GM18519 (cell line): ENCODE data around the gene PLXNA1.

ENCODE experiments used
- ATAC-seq: cut with Tn5 transposase; IDR thresholded peaks from one replicate; pipeline ENCODE4 v1.9.1; 2021; ENCODE audit warnings: mild to moderate bottlenecking, moderate library complexity; ENCODE audit not compliant: unreplicated experiment, low FRiP score

PLXNA1 gene

GRCh38 chr3:126985132-126985985, 2.4 kb downstream of the PLXNA1 start:
- ATAC-seq = no peak

DNA sequence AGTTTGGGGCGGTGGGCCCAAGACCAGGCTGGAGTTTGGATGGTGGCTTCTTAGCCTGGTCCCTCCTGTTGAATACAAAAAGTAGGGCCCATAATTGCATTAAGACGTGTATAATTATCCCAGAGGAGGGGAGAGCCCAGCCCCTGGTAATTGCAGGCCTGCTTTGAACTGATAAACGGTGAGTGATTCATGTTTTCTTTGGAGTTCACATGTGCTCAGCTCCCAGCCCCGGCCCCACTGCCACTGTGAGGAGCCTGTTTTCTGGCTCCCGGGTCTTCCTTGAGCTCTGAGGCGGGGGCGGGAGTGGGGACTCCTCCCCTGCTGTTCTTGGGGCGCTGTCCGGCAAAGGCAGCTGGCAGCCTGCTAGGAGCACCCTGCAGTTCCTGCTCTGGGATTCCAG, 3.1 kb downstream of the PLXNA1 start:
- no peak for ATAC-seq

DNA sequence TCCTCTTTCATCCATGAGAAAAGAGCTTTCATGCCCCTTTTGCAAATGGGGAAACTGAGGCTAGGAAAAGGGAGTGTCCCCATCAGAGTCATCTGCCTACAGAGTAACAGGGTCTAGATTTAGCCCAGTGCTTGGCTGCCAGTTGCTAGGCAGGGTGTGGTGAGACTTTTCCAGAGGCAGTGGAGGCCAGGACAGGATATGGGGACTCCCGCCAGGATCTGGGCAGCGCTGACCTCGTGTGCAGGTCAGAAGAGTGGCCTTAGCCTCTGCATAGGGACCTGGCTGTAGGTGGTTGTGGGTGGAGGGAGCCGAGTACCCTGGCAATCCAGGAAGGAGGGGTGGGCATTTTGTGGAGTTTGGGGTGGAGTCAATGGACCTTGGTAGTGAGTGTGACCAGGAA, 4.2 kb downstream of the PLXNA1 start:
- ATAC-seq = no peak

DNA sequence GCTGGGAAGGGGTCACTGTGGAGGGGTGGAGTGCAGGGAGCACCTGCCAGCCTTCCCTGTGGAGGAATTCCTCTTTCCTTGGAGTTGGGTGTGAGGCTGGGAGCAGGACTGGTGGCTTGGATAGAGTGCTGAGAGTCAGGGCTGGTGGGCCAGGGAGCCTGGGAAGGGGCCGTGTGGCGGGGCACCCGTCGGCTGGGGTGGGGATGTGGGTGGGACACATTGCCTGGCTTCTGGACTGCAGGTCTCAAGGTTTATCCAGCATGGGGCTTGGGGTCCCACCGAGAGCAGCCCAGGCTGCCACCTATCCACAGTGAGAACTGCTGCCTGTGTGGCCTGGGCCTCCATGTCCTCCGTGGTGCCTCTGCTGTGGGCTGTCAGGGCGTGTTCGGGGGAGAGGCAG, 4.7 kb downstream of the PLXNA1 start:
- no peak for ATAC-seq

DNA sequence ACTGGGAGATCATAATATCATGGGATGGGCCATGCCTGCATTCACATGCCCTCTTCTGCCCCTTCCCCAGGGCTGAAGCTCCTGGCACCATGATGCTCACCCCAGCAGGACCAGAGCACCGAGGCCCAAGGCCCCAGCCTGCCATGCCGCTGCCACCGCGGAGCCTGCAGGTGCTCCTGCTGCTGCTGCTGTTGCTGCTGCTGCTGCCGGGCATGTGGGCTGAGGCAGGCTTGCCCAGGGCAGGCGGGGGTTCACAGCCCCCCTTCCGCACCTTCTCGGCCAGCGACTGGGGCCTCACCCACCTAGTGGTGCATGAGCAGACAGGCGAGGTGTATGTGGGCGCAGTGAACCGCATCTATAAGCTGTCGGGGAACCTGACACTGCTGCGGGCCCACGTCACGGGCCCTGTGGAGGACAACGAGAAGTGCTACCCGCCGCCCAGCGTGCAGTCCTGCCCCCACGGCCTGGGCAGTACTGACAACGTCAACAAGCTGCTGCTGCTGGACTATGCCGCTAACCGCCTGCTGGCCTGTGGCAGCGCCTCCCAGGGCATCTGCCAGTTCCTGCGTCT, 5.6 kb downstream of the PLXNA1 start:
- ATAC-seq = no peak

DNA sequence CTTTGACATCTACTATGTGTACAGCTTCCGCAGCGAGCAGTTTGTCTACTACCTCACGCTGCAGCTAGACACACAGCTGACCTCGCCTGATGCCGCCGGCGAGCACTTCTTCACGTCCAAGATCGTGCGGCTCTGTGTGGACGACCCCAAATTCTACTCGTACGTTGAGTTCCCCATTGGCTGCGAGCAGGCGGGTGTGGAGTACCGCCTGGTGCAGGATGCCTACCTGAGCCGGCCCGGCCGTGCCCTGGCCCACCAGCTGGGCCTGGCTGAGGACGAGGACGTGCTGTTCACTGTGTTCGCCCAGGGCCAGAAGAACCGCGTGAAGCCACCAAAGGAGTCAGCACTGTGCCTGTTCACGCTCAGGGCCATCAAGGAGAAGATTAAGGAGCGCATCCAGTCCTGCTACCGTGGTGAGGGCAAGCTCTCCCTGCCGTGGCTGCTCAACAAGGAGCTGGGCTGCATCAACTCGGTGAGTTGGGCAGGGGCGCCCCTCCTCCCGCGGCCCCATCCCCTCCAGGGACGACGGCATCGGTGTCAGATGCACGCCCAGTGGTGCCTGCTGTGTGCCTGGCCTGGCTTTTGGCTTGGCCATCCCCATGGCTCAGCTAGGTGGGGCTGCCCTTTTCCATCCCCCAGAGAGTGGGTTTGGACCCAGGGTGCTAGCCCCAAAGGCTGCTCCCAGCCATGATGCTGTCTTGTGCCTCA, 6.6 kb downstream of the PLXNA1 start:
- no peak for ATAC-seq

- ATAC-seq = no peak
Observed at GRCh38 chr3:126990024-126990700, 7.2 kb downstream of the PLXNA1 start.

GRCh38 chr3:126990890-126991289, 8.0 kb downstream of the PLXNA1 start:
- no peak for ATAC-seq

GRCh38 chr3:126991366-126992200, 8.7 kb downstream of the PLXNA1 start:
- no peak for ATAC-seq

DNA sequence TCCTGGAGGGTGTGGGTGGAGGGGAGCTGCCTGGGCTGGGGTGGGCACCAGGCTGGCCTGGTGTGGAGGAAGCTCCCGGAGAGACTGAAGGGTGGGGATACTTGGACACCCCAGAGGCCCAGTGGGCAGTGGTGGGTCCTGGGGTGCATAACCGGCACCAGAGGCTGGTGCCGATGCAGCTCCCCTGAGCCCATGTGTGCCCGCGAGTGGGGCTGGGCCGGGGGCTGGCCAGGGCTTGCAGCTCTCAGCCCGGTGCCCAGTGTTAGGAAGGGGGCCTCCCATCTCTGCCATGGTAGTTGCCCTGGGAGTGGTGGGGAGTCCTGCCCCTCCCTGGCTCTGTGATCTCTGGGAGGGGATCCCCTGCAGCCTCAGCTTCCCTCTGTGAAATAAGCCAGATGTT, 9.3 kb downstream of the PLXNA1 start:
- no peak for ATAC-seq

- ATAC-seq = no peak
Observed at GRCh38 chr3:126992776-126993175, 9.9 kb downstream of the PLXNA1 start.

- no peak for ATAC-seq
Observed at GRCh38 chr3:126993436-126993835, 10.5 kb downstream of the PLXNA1 start.

DNA sequence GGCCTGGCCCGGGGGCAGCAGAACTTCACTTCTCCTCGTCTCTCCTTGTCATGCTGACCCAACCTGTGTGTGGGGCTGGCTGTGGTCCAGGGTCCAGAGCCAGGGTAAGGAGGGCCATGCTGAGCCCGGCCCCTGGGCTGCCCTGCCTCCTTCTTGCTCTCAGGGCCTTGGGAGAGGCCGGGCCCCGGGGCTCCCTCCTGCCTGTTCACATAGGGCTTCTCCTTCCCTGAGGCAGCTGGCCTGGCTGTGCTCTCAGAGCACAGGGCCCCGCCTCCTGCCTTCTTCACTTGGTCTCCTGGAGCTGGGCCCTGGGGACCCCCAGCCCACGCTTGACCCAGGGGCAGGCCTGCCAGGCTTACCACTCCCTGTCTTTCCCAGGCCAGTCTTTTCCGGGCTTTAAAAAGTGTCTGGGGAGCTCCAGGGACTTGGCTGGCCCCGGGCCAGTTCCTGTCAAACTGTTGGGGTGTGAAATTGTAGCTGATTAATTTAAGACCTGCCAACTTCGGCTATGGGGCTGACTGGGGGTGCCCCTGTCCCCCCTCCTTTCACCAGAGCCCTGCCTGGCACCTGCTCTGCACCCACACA, 11.8 kb downstream of the PLXNA1 start:
- no peak for ATAC-seq

GRCh38 chr3:126995254-126995780, 12.4 kb downstream of the PLXNA1 start:
- no peak for ATAC-seq

GRCh38 chr3:126995926-126996512, 13.1 kb downstream of the PLXNA1 start:
- ATAC-seq = no peak

GRCh38 chr3:126996905-126997304, 14.0 kb downstream of the PLXNA1 start:
- no peak for ATAC-seq

GRCh38 chr3:126997455-126998038, 14.6 kb downstream of the PLXNA1 start:
- ATAC-seq = no peak

DNA sequence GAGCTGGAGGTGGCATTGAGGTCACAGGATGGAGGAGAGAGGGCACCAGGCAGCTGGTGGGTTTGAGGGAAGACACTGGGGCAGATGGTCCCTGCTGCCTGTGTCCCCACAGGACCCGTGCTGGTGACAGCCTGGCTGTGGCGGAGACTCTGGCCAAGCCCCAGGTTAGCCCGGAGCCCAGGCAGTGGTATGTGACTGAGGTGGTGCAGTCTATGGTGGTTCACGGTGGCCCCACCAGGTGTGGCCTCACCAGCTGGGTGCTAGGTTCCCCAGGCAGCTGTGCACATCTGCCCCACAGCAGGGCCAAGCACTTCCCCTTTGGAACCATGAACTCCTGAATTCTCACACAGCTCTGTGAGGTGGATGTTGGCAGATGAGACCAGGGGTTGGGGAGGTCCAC, 15.4 kb downstream of the PLXNA1 start:
- no peak for ATAC-seq

- no peak for ATAC-seq
Observed at GRCh38 chr3:126998728-126999127, 15.8 kb downstream of the PLXNA1 start.
